ENCODE results near the gene TET3.
"Not testable (repeated sequence)": the region's sequence is repeated elsewhere in the genome, so short reads cannot be mapped to it uniquely, and the experiment has no call there.

Gene TET3

DNA sequence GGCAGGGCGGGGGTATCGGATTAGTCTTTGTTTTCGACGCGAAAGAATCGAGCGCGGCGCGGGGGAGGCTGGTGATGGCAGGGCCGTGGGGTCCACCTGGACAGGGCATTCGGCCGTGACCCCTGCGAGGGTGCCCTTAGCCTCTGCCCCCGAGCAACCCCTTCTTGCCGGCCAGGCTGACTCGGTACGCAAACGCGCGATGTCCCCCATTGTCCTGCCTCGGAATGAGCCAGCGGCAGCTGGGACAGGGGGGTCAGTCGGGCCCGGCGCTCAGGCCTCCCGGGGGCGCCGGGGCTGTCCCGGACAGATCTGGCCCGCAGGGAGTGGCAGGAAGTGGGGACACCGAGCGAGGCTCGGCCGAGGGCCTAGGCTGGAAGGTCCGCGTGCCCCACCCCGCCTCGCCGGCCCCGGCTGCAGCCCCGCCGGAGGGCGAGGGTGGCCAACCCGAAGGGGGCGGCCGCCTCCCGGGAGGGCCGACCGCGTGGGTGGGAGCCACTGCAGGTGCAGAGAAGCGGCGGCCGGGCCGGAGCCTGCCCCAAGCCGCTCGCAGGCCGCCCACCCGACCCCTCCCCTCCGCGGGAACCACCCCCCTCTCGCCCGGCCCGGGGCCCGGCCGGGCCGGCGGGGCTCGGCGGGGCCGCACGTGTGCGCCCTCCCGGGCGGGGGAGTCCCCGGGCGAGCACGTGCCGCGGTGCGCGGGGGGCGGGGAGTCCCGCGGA lies at the start of gene TET3:
Gene TET3 (plus strand): TSS at position 708 of the 719 bp plus-strand sequence. CDS start 1,494 bp downstream, outside the sequence.
- DNase-seq = no peak

DNA sequence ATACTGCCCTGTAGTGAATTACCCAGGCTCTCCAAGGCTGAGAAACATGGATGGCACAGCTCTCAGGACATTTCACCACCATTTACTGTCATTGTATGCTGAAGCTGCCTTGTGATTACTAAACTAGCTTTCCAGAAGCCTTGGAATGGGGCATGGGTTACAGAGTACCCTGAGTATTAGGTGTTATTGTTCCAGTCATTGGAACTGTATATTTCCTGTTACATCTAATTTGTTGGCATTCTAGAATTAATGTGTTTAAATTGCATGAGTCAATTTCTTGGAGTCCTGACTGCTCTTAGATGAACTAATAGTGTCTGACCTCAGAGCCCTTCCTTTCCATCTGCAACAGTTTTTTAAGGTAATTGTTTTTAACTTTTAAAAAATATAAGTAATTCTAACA lies 49.1 kb upstream of the TET3 start:
- DNase-seq = no peak

- no peak for DNase-seq
Observed at GRCh38 chr2:73937103-73937885, 47.4 kb upstream of the TET3 start.

GRCh38 chr2:73937899-73938298 lies 46.8 kb upstream of the TET3 start:
- no peak for DNase-seq

DNA sequence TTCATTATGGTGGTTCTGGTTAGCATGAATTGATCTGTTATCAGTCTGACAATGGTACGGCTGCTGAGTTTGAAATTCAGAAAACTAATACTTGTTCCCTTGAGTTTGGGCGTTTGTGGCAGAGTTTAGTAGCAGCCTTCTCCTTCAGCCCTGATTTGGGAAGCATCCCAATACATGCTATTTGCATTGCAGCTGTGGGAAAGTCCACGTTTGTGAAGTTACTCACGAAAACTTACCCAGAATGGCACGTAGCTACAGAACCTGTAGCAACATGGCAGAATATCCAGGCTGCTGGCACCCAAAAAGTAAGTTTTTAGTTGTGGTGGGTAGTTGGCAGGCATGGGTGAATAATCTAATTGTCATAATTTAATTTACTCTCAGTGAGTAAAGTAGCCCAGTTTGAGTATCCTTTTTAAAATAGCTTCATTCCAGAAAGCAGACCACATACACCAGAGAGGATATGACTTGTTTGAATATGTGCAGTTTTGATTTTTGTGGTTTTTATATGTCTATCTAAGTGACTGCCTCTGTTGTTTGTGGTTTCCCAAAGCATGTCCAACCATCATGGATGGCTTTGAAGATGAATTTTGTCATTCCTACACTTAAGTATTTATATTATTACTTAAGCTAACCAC lies 45.9 kb upstream of the TET3 start:
- DNase-seq = no peak

- DNase-seq = no peak
Observed at GRCh38 chr2:73939419-73939818, 45.3 kb upstream of the TET3 start.

DNA sequence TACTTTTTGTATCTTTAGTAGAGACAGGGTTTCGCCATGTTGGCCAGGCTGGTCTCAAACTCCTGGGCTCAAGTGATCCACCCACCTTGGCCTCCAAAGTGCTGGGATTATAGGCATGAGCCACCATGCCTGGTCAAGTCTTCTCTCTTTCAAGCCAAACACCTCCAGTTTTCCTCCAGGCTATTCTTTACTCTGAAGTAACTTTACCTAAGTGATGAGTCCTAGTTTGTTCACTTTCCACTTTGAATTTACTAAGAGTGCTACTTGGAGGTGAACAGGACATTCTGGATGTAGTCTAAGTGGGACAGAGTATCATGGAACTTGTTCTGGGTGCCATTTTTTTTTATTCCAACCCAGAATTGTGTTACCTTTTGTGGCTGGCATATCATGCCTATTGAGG lies 44.6 kb upstream of the TET3 start:
- not testable (repeated sequence) for DNase-seq

DNA sequence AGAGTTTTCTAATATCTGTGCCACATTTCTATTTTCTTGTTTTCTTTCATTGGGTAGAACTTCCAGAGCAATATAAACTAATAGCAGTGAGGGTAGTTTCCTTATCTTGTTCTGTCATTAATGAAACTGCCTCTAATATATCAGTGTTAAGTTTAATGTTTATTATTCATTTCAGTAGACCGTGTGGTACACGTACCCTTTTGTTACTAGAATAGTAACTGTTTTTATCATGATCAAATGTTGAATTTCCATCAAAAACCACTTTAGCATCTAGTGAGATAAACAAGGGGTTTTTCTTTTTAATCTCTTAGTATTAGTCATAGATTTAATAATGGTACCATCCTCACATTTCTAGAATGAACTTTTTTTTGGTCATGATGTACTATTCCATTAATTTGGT lies 42.0 kb upstream of the TET3 start:
- DNase-seq = no peak

GRCh38 chr2:73944714-73945113 lies 40.0 kb upstream of the TET3 start:
- DNase-seq = no peak

GRCh38 chr2:73946215-73946614 lies 38.5 kb upstream of the TET3 start:
- no peak for DNase-seq

DNA sequence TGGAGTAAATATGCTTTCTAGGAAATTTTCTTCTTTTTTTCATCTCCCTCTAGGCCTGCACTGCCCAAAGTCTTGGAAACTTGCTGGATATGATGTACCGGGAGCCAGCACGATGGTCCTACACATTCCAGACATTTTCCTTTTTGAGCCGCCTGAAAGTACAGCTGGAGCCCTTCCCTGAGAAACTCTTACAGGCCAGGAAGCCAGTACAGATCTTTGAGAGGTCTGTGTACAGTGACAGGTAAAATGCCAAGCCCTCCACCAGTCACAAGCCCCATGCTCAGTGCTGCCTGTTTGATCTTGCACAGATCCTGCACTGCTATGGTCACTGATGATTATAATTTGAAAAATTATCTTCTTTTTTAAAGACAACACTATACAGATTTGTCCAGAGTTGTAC lies 38.0 kb upstream of the TET3 start:
- no peak for DNase-seq

DNA sequence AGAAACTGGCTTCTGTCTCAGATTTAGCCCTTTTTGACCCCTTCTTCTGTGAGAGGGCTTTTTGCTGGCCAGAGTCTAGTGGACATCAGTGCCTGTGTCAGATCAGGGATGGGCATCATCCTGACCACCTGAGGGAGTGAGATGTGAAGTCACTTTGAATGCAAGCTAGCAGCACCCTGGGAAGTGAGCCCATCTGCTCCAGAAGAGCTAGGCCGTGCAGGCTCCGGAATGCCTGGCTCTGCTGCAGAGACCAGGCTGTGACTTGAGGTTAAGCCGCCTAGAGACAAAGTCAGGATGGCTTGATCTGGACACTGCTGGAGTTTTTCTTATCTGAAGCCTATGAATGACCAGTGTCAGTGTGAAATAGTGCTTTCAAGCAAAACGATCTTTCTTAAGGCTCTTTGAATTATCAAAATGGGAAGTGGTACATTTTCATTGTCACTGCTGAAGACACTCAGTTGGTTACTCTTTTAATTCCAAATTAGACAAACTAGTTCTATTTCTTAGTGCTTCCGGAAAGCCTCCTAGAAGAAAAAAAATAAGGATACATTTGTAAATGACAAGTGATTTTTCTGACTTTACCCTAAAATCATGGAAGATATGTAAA lies 37.2 kb upstream of the TET3 start:
- no peak for DNase-seq

- no peak for DNase-seq
Observed at GRCh38 chr2:73949802-73950201, 34.9 kb upstream of the TET3 start.

- DNase-seq = no peak
Observed at GRCh38 chr2:73952499-73953446, 31.9 kb upstream of the TET3 start.

GRCh38 chr2:73956218-73956865 lies 28.4 kb upstream of the TET3 start:
- no peak for DNase-seq

DNA sequence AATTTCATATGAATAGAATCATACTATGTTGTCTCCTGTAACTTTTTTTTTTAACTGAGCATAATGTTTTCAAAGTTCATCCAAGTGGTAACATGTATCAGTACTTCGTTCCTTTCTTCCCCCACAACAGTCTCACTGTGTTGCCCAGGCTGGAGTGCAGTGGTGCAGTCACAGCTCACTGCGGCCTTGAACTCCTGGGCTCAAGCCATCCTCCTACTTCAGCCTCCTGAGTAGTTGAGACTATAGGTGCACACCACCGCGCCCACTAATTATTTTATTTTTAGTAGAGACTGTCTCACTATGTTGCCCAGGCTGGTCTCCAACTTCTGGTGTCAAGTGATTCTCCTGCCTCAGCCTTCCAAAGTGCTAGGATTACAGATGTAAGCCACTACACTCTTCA lies 23.4 kb upstream of the TET3 start:
- DNase-seq = no peak

DNA sequence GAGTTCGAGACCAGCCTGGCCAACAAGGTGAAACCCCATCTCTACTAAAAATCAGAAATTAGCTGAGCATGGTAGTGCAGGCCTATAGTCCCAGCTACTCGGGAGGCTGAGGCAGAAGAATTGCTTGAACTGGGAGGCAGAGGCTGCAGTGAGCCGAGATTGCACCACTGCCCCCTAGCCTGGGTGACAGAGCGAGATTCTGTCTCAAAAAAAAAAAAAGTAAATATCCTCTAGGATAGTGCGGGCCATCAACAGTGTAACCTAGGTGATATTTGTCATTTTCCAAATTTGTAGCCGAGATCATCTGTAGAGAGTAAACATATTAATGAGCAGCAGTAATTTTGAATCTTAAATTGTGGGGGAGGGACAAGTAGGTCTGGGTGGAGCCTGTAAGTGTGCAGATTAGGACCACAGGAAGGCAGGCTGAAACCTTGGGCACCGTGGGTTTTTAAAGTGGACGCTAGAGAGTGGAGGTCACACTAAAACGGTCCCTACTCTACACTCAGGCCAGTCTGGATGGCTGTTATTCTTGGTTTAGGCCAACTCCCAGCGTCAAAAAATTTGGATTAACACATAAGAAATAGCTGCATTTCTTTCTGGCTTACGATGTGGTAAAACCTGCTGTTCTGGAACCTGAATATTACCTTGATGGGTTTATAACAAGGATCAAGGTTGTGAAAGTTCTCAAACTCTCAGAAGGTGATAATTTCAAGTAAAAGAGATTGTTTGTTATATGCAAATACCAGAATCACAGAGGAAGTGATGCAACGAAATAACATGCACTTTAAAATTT lies 22.7 kb upstream of the TET3 start:
- no peak for DNase-seq

DNA sequence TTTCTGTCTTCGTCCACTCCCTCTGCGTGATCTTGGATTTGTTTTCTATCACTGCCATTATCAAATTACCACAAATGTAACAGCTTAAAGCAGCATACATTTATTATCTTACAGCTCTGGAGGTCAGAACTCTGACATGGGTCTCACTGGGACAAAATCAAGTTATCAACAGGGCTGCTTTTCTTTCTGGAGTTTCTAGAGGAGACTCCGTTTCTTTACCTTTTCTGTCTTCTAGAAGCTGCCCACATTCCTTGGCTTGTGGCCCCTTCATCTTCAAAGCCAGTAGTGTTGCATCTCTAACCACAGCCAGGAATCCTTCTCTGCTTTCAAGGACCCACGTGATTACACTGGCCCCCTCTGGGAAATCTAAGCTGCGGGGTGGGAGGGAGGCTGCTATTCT lies 21.9 kb upstream of the TET3 start:
- DNase-seq = no peak

DNA sequence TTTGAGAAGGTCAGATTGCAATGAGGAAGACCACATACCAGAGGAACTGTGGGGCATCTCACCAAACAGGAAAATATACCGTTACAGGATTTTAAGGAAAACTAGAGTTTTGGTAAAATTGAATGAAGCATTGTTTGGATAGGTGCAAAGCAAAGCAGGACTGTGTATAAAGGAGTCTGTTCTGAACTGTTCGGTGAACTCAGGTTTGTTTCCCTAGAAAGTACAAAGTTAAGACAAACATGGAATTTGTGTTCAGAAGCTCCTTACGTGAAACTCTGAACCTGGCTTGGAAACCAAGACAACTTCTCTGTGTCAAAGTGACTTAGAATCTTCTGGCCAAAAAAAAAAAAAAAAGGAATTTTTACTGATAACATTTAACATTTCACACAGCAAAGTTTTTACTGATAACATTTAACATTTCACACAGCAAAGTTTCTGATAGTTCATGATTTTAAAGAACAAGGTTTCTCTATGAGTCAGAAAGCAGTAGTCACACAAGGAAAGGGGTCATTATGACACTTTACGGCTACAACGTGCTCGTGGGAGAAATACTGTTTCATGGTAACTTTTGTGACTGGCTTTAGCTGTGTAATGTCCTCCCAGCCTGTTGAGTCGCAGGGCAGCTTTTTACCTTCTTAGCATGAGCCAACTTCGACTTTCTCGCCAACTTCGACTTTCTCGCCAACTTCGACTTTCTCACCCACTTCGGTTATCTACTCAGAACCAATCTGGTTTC lies 21.2 kb upstream of the TET3 start:
- DNase-seq = no peak

DNA sequence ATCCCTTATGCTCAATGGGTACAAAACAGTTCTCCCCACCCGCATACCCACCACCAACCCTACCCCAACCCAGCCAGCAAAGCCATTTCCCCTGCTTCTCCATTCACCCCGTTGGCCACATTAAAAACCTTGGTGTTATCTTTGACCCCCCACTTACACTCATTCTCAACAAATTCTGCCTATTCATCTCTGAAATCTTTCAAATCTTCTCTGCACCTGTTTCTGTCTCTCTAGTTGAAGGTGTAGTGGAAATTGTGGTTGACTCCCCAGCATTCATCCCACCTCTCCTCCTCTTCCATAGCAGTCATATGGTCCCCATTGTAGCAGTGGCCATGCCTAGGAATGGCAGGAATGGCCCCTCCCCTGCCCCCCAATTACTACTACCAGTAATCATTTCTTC lies 20.5 kb upstream of the TET3 start:
- DNase-seq = no peak

All from NCI-H2029 (cell line).